Astrocyte of the spinal cord (primary cell): ENCODE results near the gene ACOT8.

Experiments used
- DNase-seq: peaks from one replicate; pipeline ENCODE4 v3.0.0; 2011; ENCODE audit warnings: low read depth, low spot score
- H3K4me3 ChIP-seq: 2 replicates; pipeline ENCODE4 v1.5.1; 2011; ENCODE audit warnings: low read depth, mild to moderate bottlenecking, low read length, moderate library complexity
- in situ Hi-C: cut with HindIII; loops from 2 replicates; pipeline ENCODE4 v1.10.0; 2017; ENCODE audit warnings: low sequenced_read_pairs
- TF ChIP-seq, protein P1 (sequence below): IDR thresholded peaks from 2 replicates; pipeline ENCODE4 v1.5.1; 2012; ENCODE audit warnings: low read depth, mild to moderate bottlenecking, low read length, inconsistent platforms

ACOT8 gene

DNA sequence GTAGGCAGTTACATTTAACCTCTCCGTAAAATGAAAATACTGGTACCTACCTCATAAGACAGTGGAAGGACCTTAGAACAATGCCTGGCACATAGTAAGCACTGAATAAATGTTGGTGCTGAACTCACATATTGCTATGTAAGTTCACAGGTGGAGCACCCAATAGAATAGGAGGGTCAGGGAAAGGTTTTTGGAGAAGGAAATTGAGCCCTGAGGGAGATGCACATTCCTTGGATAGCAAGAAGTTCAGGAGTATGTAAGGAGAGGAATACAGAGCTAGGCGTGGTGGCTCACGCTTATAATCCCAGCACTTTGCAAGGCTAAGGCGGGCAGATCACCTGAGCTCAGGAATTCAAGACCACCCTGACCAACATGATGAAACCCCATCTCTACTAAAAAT, 37.7 kb downstream of the ACOT8 start:
- in situ Hi-C loops, result no loop called here
- H3K4me3 ChIP-seq, result no peak overlapping the region
- DNase-seq, result no peak
- TF ChIP-seq, protein P1, sequence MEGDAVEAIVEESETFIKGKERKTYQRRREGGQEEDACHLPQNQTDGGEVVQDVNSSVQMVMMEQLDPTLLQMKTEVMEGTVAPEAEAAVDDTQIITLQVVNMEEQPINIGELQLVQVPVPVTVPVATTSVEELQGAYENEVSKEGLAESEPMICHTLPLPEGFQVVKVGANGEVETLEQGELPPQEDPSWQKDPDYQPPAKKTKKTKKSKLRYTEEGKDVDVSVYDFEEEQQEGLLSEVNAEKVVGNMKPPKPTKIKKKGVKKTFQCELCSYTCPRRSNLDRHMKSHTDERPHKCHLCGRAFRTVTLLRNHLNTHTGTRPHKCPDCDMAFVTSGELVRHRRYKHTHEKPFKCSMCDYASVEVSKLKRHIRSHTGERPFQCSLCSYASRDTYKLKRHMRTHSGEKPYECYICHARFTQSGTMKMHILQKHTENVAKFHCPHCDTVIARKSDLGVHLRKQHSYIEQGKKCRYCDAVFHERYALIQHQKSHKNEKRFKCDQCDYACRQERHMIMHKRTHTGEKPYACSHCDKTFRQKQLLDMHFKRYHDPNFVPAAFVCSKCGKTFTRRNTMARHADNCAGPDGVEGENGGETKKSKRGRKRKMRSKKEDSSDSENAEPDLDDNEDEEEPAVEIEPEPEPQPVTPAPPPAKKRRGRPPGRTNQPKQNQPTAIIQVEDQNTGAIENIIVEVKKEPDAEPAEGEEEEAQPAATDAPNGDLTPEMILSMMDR, result no peak

DNA sequence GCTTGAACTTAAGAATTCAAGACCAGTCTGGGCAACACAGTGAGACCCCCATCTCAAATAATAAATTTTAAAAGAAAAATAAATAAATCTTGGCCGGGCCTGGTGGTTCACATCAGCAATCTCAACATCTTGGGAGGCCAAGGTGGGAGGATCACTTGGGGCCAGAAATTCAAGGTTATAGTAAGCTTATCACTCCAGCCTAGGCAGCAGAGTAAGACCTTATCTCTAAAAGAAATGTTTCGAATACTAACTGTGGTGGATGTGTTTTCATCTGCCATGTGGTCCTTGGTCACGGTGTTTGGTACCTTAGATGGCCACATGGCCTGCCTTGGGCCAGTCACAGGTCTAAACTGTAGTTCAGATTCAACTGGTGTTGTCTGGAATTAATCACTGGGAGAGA, 39.0 kb downstream of the ACOT8 start:
- no peak overlapping the region for H3K4me3 ChIP-seq
- TF ChIP-seq, protein P1, result no peak
- in situ Hi-C loops, result no loop called here
- DNase-seq, result no peak

DNA sequence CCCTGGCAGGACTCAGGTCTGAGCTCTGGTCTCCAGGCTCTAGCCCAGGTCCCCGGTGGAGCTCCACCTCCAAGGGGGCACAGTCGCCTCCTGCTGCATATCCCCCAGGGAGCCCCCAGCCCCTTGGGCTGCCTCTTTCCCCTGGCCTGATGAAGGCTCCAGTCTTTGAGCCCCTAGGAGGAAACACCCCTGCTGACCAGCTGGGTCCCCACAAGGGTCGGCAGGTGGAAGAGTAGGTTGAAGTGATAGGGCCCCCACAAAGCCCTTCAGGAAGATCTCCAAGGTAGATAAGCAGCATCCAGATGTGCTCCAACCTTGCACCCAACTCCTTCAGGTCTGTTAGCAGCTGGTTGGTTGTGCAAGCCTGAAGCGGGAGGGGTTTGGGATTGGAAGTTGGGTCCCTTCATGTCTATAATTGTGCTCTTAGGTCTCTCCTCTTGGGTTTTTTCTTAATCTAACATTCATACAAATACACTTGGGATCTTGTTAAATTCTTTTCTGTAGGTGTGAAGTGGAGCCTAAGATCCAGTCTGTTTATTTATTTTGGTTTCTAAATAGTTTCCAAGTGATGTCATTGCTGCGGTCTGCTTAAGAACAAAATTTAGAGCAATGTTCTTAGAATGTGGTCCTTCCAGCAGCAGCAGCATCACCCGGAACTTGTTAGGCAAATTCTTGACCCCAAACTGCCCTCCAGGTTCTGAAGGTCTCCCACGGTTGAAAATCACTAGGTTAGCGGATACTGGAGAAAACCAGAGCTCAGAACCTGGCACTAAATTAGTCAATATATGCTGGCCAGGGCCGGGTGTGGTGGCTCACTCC, 39.6 kb downstream of the ACOT8 start:
- DNase-seq, result peak; percentile 82
- in situ Hi-C loops, result no loop called here
- H3K4me3 ChIP-seq, result no peak overlapping the region
- TF ChIP-seq, protein P1, result no peak

- TF ChIP-seq, protein P1, result no peak
- no peak overlapping the region for H3K4me3 ChIP-seq
- in situ Hi-C loops, result no loop called here
- DNase-seq, result no peak
Observed at GRCh38 chr20:45816951-45817350, 40.2 kb downstream of the ACOT8 start.

GRCh38 chr20:45814314-45814713, 42.9 kb downstream of the ACOT8 start:
- TF ChIP-seq, protein P1, result no peak
- H3K4me3 ChIP-seq, result peak overlapping the region; percentile 83
- no peak for DNase-seq
- in situ Hi-C loops, result no loop called here

DNA sequence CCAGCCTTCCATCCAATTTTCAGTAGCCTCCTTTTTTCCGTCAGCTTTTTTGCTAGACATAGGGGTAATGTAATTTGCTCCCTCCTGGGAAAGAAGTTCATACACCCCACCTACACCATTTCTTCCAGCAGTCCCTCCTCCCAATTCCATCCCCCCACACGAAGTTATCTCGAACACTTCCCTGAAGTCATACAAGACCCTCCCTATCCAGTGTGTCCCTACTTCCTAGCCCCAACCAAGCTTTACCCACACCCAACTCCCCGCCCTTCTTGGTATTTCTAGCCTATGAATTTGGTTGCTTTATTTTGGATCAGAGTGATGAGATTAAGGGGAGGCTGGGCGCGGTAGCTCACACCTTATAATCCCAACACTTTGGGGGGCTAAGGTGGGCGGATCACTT, 43.7 kb downstream of the ACOT8 start:
- DNase-seq, result no peak
- in situ Hi-C loops, result no loop called here
- TF ChIP-seq, protein P1, result no peak
- H3K4me3 ChIP-seq, result peak overlapping the region; percentile 83
